ENCODE measurements around the gene DCUN1D3. TPM values are rescaled to one million over a fixed set of nuclear protein-coding genes. Genes with fewer than 3 reads are reported as not detected.
"Not testable (repeated sequence)": the region's sequence is repeated elsewhere in the genome, so short reads cannot be mapped to it uniquely, and the experiment has no call there.

The DCUN1D3 gene
- total RNA-seq, 1 donor from 2014 or later, result 14.5 TPM

- H3K27ac Mint-ChIP-seq, result peak overlapping the region; percentile 56
- DNase-seq (ENCODE audit: low spot score), result no peak
- peaks cover 33% of the 10 kb centered on the region for H3K36me3 Mint-ChIP-seq (ENCODE audit: low read depth)
- peak overlapping the region; percentile 43 for H3K4me3 Mint-ChIP-seq
- peaks cover 81% of the 10 kb centered on the region for H3K4me1 Mint-ChIP-seq (ENCODE audit: low read depth)
- intact Hi-C loops (cut with micrococcal nuclease), result loop anchor here (2.0 kb wide), 2 partner anchors 69 kb away; partner anchors contain the start of genes ERI2 and REXO5
- H3K9me3 Mint-ChIP-seq, result no peaks in the 10 kb centered on the region
- H3K27me3 Mint-ChIP-seq (ENCODE audit: insufficient read depth), result peaks cover 2% of the 10 kb centered on the region
These were observed 24.9 kb downstream of the DCUN1D3 start for GRCh38 chr16:20875355-20875650.

- Mint-ChIP-seq H3K27ac (peak overlapping the region; percentile 83), H3K4me1 (ENCODE audit: low read depth) (peaks cover 84% of the 10 kb centered on the region), H3K9me3 (no peaks in the 10 kb centered on the region), H3K27me3 (ENCODE audit: insufficient read depth) (peaks cover 2% of the 10 kb centered on the region), H3K36me3 (ENCODE audit: low read depth) (peaks cover 33% of the 10 kb centered on the region), H3K4me3 (peak overlapping the region; percentile 58)
- DNase-seq (ENCODE audit: low spot score), result no peak
- intact Hi-C loops (cut with micrococcal nuclease), result loop anchor here (1.0 to 2.0 kb wide), 4 partner anchors 10 to 71 kb away; partner anchors contain the start of genes DCUN1D3, ERI2, LYRM1 and REXO5
These were observed 26.0 kb downstream of the DCUN1D3 start for GRCh38 chr16:20874088-20874581.

GRCh38 chr16:20873331-20873730 lies 26.8 kb downstream of the DCUN1D3 start:
- no peak for DNase-seq (ENCODE audit: low spot score)
- intact Hi-C loops (cut with micrococcal nuclease), result no loop called here
- Mint-ChIP-seq H3K4me3 (no peak overlapping the region), H3K4me1 (ENCODE audit: low read depth) (peaks cover 80% of the 10 kb centered on the region), H3K36me3 (ENCODE audit: low read depth) (peaks cover 32% of the 10 kb centered on the region), H3K27ac (peak overlapping the region; percentile 83), H3K27me3 (ENCODE audit: insufficient read depth) (peaks cover 2% of the 10 kb centered on the region), H3K9me3 (no peaks in the 10 kb centered on the region)

GRCh38 chr16:20871941-20872815 lies 28.0 kb downstream of the DCUN1D3 start:
- H3K27ac Mint-ChIP-seq, result no peak overlapping the region
- peaks cover 85% of the 10 kb centered on the region for H3K4me1 Mint-ChIP-seq (ENCODE audit: low read depth)
- intact Hi-C loops (cut with micrococcal nuclease), result no loop called here

GRCh38 chr16:20871258-20871657 lies 28.9 kb downstream of the DCUN1D3 start:
- Mint-ChIP-seq H3K9me3 (no peaks in the 10 kb centered on the region), H3K27ac (no peak overlapping the region), H3K27me3 (ENCODE audit: insufficient read depth) (peaks cover 2% of the 10 kb centered on the region), H3K4me3 (no peak overlapping the region), H3K36me3 (ENCODE audit: low read depth) (peaks cover 32% of the 10 kb centered on the region), H3K4me1 (ENCODE audit: low read depth) (peaks cover 92% of the 10 kb centered on the region)
- intact Hi-C loops (cut with micrococcal nuclease), result no loop called here
- no peak for DNase-seq (ENCODE audit: low spot score)

More at GRCh38 chr16:20871941-20872815, 28.0 kb downstream of the DCUN1D3 start:
- no peak for DNase-seq (ENCODE audit: low spot score)
- Mint-ChIP-seq H3K4me3 (no peak overlapping the region), H3K36me3 (ENCODE audit: low read depth) (peaks cover 30% of the 10 kb centered on the region), H3K9me3 (no peaks in the 10 kb centered on the region), H3K27me3 (ENCODE audit: insufficient read depth) (peaks cover 2% of the 10 kb centered on the region)

GRCh38 chr16:20870122-20870820 lies 29.9 kb downstream of the DCUN1D3 start:
- no peaks in the 10 kb centered on the region for H3K9me3 Mint-ChIP-seq
- no peak overlapping the region for H3K4me3 Mint-ChIP-seq
- H3K4me1 Mint-ChIP-seq (ENCODE audit: low read depth), result peaks cover 93% of the 10 kb centered on the region
- H3K27me3 Mint-ChIP-seq (ENCODE audit: insufficient read depth), result no peaks in the 10 kb centered on the region
- peaks cover 30% of the 10 kb centered on the region for H3K36me3 Mint-ChIP-seq (ENCODE audit: low read depth)
- H3K27ac Mint-ChIP-seq, result no peak overlapping the region
- DNase-seq (ENCODE audit: low spot score), result no peak
- intact Hi-C loops (cut with micrococcal nuclease), result no loop called here

- DNase-seq (ENCODE audit: low spot score), result no peak
- Mint-ChIP-seq H3K4me3 (no peak overlapping the region), H3K36me3 (ENCODE audit: low read depth) (peaks cover 30% of the 10 kb centered on the region), H3K9me3 (no peaks in the 10 kb centered on the region), H3K27ac (no peak overlapping the region), H3K4me1 (ENCODE audit: low read depth) (peaks cover 90% of the 10 kb centered on the region), H3K27me3 (ENCODE audit: insufficient read depth) (no peaks in the 10 kb centered on the region)
- intact Hi-C loops (cut with micrococcal nuclease), result no loop called here
These were observed 31.3 kb downstream of the DCUN1D3 start for GRCh38 chr16:20868890-20869289.

- H3K4me3 Mint-ChIP-seq, result no peak overlapping the region
- no peak overlapping the region for H3K27ac Mint-ChIP-seq
- peaks cover 81% of the 10 kb centered on the region for H3K4me1 Mint-ChIP-seq (ENCODE audit: low read depth)
- H3K36me3 Mint-ChIP-seq (ENCODE audit: low read depth), result peaks cover 36% of the 10 kb centered on the region
- no peaks in the 10 kb centered on the region for H3K27me3 Mint-ChIP-seq (ENCODE audit: insufficient read depth)
- intact Hi-C loops (cut with micrococcal nuclease), result no loop called here
- no peak for DNase-seq (ENCODE audit: low spot score)
- no peaks in the 10 kb centered on the region for H3K9me3 Mint-ChIP-seq
These were observed 32.6 kb downstream of the DCUN1D3 start for GRCh38 chr16:20867585-20867984.

GRCh38 chr16:20866801-20867200 lies 33.4 kb downstream of the DCUN1D3 start:
- peak overlapping the region; percentile 64 for H3K27ac Mint-ChIP-seq
- H3K4me3 Mint-ChIP-seq, result no peak overlapping the region
- no peaks in the 10 kb centered on the region for H3K9me3 Mint-ChIP-seq
- peaks cover 74% of the 10 kb centered on the region for H3K4me1 Mint-ChIP-seq (ENCODE audit: low read depth)
- intact Hi-C loops (cut with micrococcal nuclease), result no loop called here
- no peaks in the 10 kb centered on the region for H3K27me3 Mint-ChIP-seq (ENCODE audit: insufficient read depth)
- peaks cover 39% of the 10 kb centered on the region for H3K36me3 Mint-ChIP-seq (ENCODE audit: low read depth)
- DNase-seq (ENCODE audit: low spot score), result no peak

GRCh38 chr16:20866145-20866772 lies 33.9 kb downstream of the DCUN1D3 start:
- Mint-ChIP-seq H3K36me3 (ENCODE audit: low read depth) (peaks cover 39% of the 10 kb centered on the region), H3K4me3 (no peak overlapping the region), H3K27me3 (ENCODE audit: insufficient read depth) (no peaks in the 10 kb centered on the region), H3K4me1 (ENCODE audit: low read depth) (peaks cover 69% of the 10 kb centered on the region), H3K27ac (peak overlapping the region; percentile 50), H3K9me3 (no peaks in the 10 kb centered on the region)
- intact Hi-C loops (cut with micrococcal nuclease), result no loop called here
- DNase-seq (ENCODE audit: low spot score), result no peak

GRCh38 chr16:20865420-20866131 lies 34.6 kb downstream of the DCUN1D3 start:
- no peak for DNase-seq (ENCODE audit: low spot score)
- no peaks in the 10 kb centered on the region for H3K27me3 Mint-ChIP-seq (ENCODE audit: insufficient read depth)
- intact Hi-C loops (cut with micrococcal nuclease), result no loop called here
- peaks cover 36% of the 10 kb centered on the region for H3K36me3 Mint-ChIP-seq (ENCODE audit: low read depth)
- H3K9me3 Mint-ChIP-seq, result no peaks in the 10 kb centered on the region
- peak overlapping the region; percentile 50 for H3K27ac Mint-ChIP-seq
- peaks cover 62% of the 10 kb centered on the region for H3K4me1 Mint-ChIP-seq (ENCODE audit: low read depth)
- H3K4me3 Mint-ChIP-seq, result peak overlapping the region; percentile 28

- intact Hi-C loops (cut with micrococcal nuclease); DNase-seq (ENCODE audit: low spot score); H3K27me3 Mint-ChIP-seq (ENCODE audit: insufficient read depth); H3K9me3 Mint-ChIP-seq; H3K4me3 Mint-ChIP-seq; H3K27ac Mint-ChIP-seq: not testable (repeated sequence)
- peaks cover 50% of the 10 kb centered on the region for H3K4me1 Mint-ChIP-seq (ENCODE audit: low read depth)
- peaks cover 45% of the 10 kb centered on the region for H3K36me3 Mint-ChIP-seq (ENCODE audit: low read depth)
These were observed 35.8 kb downstream of the DCUN1D3 start for GRCh38 chr16:20864376-20864775.

Measured in activated T-helper 1 cell treated with anti-CD3 and anti-CD28 coated beads, Interleukin-12 subunit alpha, Interleukin-12 subunit beta, Interleukin-2, Interleukin-4 antibody, amounts not matched to agents 30 ng/mL and 10 ng/mL and 1 ng/mL, durations not matched to agents 14 hours and 24 hours and 36 hours (primary cell).